HepG2 (cell line): ENCODE measurements around the gene SORBS2. TPM values are rescaled to one million over a fixed set of nuclear protein-coding genes. Genes with fewer than 3 reads are reported as not detected.

Experiments
- CTCF ChIP-seq: sonication (generic); formaldehyde crosslinking; IDR thresholded peaks from 2 replicates; pipeline ENCODE4 v1.5.0; 2020; ENCODE audit warnings: mild to moderate bottlenecking, missing genetic modification reagents, moderate library complexity
- GTF2F1 ChIP-seq: fragments of 150-350 bp; IDR thresholded peaks from 2 replicates; pipeline ENCODE4 v1.6.1; 2014; ENCODE audit warnings: low read length
- HMGA1 ChIP-seq: sonication (generic); formaldehyde crosslinking; conservative IDR thresholded peaks from 2 replicates; pipeline ENCODE4 v1.4.0; 2020; ENCODE audit warnings: missing genetic modification reagents
- HNRNPL ChIP-seq: fragments of 200-400 bp; formaldehyde crosslinking; IDR thresholded peaks from 2 replicates; pipeline ENCODE4 v1.6.1; 2017; ENCODE audit warnings: mild to moderate bottlenecking, low read depth, low read length
- KAT8 ChIP-seq: IDR thresholded peaks from 2 replicates; pipeline ENCODE4 v1.6.1; 2016; ENCODE audit warnings: missing genetic modification reagents, missing compliant biosample characterization
- KLF15 ChIP-seq: sonication (generic); formaldehyde crosslinking; IDR thresholded peaks from 2 replicates; pipeline ENCODE4 v1.8.1; 2023; ENCODE audit warnings: borderline replicate concordance, mild to moderate bottlenecking, inconsistent platforms, missing genetic modification reagents, mixed read lengths
- MLX ChIP-seq: IDR thresholded peaks from 2 replicates; pipeline ENCODE4 v1.6.1; 2016
- NKX3-1 ChIP-seq: sonication (generic); formaldehyde crosslinking; IDR thresholded peaks from 2 replicates; pipeline ENCODE4 v1.5.0; 2020; ENCODE audit warnings: missing genetic modification reagents
- POGK ChIP-seq: sonication (generic); formaldehyde crosslinking; conservative IDR thresholded peaks from 2 replicates; pipeline ENCODE4 v1.8.0; 2022; ENCODE audit warnings: mild to moderate bottlenecking, moderate library complexity, missing genetic modification reagents
- PRDM15 ChIP-seq: sonication (generic); formaldehyde crosslinking; IDR thresholded peaks from 2 replicates; pipeline ENCODE4 v1.4.0; 2020; ENCODE audit warnings: missing genetic modification reagents
- RAD21 ChIP-seq: fragments of 450-650 bp; formaldehyde crosslinking; IDR thresholded peaks from 2 replicates; pipeline ENCODE4 v1.5.0; 2020; ENCODE audit warnings: mild to moderate bottlenecking
- REL ChIP-seq: sonication (generic); formaldehyde crosslinking; conservative IDR thresholded peaks from 2 replicates; pipeline ENCODE4 v1.8.0; 2022; ENCODE audit warnings: mild to moderate bottlenecking, missing genetic modification reagents, moderate library complexity
- RFX1 ChIP-seq: fragments of 450-650 bp; IDR thresholded peaks from 2 replicates; pipeline ENCODE4 v1.6.1; 2017
- SRF ChIP-seq: IDR thresholded peaks from 2 replicates; pipeline ENCODE4 v1.6.1; 2011; ENCODE audit warnings: mild to moderate bottlenecking, low read depth, low read length, moderate library complexity
- SUZ12 ChIP-seq: fragments of 150-350 bp; IDR thresholded peaks from 2 replicates; pipeline ENCODE4 v1.6.1; 2014; ENCODE audit warnings: low read depth, low read length
- THRA ChIP-seq: sonication (generic); formaldehyde crosslinking; IDR thresholded peaks from 2 replicates; pipeline ENCODE4 v1.4.0; 2020; ENCODE audit warnings: missing genetic modification reagents, borderline replicate concordance
- TP53 ChIP-seq: sonication (generic); formaldehyde crosslinking; conservative IDR thresholded peaks from 2 replicates; pipeline ENCODE4 v1.4.0; 2020; ENCODE audit warnings: missing genetic modification reagents
- ZNF275 ChIP-seq: sonication (generic); formaldehyde crosslinking; IDR thresholded peaks from 2 replicates; pipeline ENCODE4 v1.8.0; 2022; ENCODE audit warnings: missing genetic modification reagents, mild to moderate bottlenecking, inconsistent platforms, borderline replicate concordance
- ZNF558 ChIP-seq: sonication (generic); formaldehyde crosslinking; IDR thresholded peaks from 2 replicates; pipeline ENCODE4 v1.9.0; 2022; ENCODE audit warnings: mild to moderate bottlenecking, missing genetic modification reagents, borderline replicate concordance
- ZNF562 ChIP-seq: sonication (generic); formaldehyde crosslinking; IDR thresholded peaks from 2 replicates; pipeline ENCODE4 v1.8.0; 2022; ENCODE audit warnings: missing genetic modification reagents, borderline replicate concordance
- polyA plus RNA-seq, 8 experiments: library from polyadenylated mRNA; depleted of rRNA in 3 of 8; stranded (reverse) in 7 of 8; unstranded in 1 of 8; fragments of >200 nt; fragmentation: Illumina TruSeq in 4 of 8; extraction: Trizol in 4 of 8; gene quantifications; 2 replicates each; pipeline versions ENCODE4 v1.2.1 to v1.2.3, GENCODE V29; 2011 to 2016; ENCODE audit warnings: low read depth in 4 of 8, missing spikeins in 1 of 8, mixed read lengths in 1 of 8; ENCODE audit not compliant: insufficient read depth in 1 of 8
- total RNA-seq, 5 experiments: library from RNA; depleted of rRNA; stranded (reverse); fragments of >200 nt; fragmentation: Illumina TruSeq; extraction: Trizol; gene quantifications; 2 replicates each; pipeline ENCODE4 v1.2.3, GENCODE V29; 2016; ENCODE audit warnings: low read depth in 1 of 5

The SORBS2 gene
- total and polyA plus RNA-seq, 2 of the 13 experiments (the other 11 are each of a cell fraction or from before 2014, with no cell fraction given): 25.0 to 80.5 TPM

GRCh38 chr4:185792384-185793115 is 19.4 kb downstream of the SORBS2 start (continued):
- no peak for TF ChIP-seq POGK (CRISPR knock-in tag)
- no peak for TF ChIP-seq THRA (CRISPR knock-in tag)
- TF ChIP-seq RFX1: no peak
- no peak for TF ChIP-seq HMGA1 (CRISPR knock-in tag)
- TF ChIP-seq KAT8 (CRISPR knock-in tag): no peak
- no peak for TF ChIP-seq SUZ12
- no peak for TF ChIP-seq ZNF275
- TF ChIP-seq HNRNPL: no peak
- no peak for TF ChIP-seq SRF
- no peak for TF ChIP-seq TP53
- TF ChIP-seq CTCF: no peak
- TF ChIP-seq GTF2F1: no peak
- no peak for TF ChIP-seq ZNF562 (CRISPR knock-in tag)
- no peak for TF ChIP-seq NKX3-1 (CRISPR knock-in tag)
- no peak for TF ChIP-seq RAD21 (CRISPR knock-in tag)
- TF ChIP-seq ZNF558 (CRISPR knock-in tag): no peak
- no peak for TF ChIP-seq PRDM15
- no peak for TF ChIP-seq KLF15 (CRISPR knock-in tag)
- TF ChIP-seq REL: no peak
- no peak for TF ChIP-seq MLX
